Stimulated activated CD8-positive, alpha-beta memory T cell treated with anti-CD3 and anti-CD28 coated beads, Interleukin-4, amount 100 ng/mL, for 4 hours (primary cell): Measurements from ENCODE around the gene CENPH.
"Not testable (repeated sequence)": the region's sequence is repeated elsewhere in the genome, so short reads cannot be mapped to it uniquely, and the experiment has no call there.

Experiments
- DNase-seq, 2 donors: peaks; one replicate each; pipeline ENCODE4 v3.0.0-alpha.2; 2020; ENCODE audit warnings: low read depth in 2 of 2, low spot score in 1 of 2

The CENPH gene

DNA sequence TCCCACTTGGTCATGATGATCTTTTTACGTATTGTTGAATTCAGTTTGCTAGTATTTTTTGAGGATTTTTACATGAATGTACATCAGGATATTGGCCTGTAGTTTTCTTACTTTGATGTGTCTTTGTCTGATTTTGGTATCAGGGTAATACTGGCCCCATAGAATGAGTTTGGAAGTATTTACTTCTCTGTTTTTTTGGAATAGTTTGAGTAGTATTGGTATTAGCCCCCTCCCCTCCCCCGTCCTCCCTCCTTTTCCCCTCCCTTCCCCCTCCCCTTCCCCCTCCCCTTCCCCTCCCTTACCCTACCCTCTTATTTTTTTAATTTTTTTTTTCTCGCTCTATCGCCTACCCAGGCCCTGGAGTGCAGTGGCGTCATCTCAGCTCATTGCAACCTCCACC, 55.6 kb downstream of the CENPH start:
- no peak for DNase-seq

DNA sequence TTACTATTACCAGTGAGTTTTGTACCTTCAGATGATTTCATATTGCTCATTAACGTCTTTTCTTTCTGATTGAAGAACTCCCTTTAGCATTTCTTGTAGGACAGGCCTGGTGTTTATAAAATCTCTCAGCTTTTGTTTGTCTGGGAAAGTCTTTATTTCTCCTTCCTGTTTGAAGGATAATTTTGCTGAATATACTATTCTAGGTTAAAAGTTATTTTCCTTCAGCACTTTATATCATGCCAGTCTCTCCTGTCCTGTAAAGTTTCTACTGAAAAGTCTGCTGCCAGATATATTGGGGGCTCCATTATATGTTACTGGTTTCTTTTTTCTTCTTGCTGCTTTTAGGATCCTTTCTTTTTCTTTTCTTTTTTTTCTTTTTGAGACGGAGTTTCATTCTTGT, 58.6 kb downstream of the CENPH start:
- no peak for DNase-seq

DNA sequence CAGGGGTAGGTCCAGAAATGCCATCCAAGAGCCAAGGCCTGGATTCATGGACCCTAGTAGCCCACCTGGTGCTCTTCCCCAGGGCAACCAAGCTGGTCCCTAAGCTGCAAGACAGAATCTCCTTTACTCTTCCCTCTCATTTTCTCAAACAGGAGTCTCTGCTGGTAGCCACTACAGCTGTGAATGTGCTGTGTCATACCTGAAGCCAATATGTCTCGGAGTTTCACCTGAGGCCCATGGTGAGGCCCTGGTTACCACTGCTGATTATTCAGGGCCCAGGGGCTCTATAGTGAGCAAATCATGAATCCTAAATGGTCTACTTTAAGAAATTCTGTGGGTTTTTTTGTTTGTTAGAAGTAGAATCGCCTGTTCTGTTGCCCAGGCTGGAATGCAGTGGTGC, 61.2 kb downstream of the CENPH start:
- DNase-seq = no peak

DNA sequence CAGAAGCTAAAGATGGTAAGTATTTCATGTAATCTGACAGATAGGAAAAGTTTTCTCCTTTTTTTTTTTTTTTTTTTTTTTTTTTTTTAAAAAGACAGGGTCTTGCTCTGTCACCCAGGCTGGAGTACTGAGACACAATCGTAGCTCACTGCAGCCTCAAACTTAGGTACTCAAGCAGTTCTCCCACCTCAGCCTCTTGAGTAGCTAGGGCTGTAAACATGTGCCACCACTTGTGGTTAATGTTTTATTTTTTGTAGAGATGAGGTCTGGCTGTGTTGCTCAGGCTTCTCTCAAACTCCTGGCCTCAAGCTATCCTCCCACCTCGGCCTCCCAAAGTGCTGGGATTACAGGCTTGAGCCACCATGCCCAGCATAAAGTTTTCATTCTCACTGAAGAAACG, 63.1 kb downstream of the CENPH start:
- DNase-seq = no peak

DNA sequence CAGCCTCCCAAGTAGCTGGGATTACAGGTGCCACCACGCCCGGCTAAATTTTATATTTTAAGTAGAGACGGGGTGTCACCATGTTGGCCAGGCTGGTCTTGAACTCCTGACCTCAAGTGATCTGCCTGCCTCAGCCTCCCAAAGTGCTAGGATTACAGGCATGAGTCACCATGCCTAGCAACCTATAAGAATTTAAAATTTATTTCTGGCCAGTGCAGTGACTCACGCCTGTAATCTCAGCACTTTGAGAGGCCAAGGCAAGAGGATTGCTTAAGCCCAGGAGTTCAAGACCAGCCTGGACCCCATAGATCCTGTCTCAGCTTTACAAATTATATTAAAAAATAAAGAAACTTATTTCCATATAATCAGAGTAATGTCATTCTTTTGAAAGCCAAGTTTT, 66.6 kb downstream of the CENPH start:
- not testable (repeated sequence) for DNase-seq

DNA sequence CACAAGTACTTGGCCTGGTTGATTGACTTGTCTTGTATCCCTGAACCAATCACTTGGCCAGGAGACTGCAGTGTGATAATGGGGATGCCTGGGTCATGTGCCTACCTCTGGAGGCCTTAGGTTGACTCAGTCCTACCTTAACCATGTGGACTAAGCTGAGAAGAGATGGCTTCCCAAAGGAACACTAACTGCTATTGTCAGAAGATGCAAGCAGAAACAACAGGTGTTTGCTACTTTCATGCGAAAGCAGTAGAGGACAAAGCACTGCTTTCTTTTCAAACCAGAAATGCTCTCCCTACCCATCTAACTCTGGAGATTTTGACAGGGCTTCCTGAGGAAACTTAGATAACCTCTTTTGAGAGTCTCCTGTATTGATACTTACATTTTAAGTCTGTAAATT, 68.2 kb downstream of the CENPH start:
- DNase-seq = no peak
